Mesothelial cell of epicardium (in vitro differentiated cells): Measurements from ENCODE around the gene HOXC11. TPM values are rescaled to one million over a fixed set of nuclear protein-coding genes. Genes with fewer than 3 reads are reported as not detected.

Source experiments
- DNase-seq, 2 experiments: peaks; one replicate each; pipeline ENCODE4 v3.0.0; 2021; ENCODE audit warnings: low spot score in 2 of 2; ENCODE audit not compliant: unreplicated experiment in 2 of 2
- H3K27ac Mint-ChIP-seq: 2 replicates; pipeline ENCODE4 v1.8.0; 2021; ENCODE audit warnings: mixed read lengths
- H3K27me3 Mint-ChIP-seq: 2 replicates; pipeline ENCODE4 v1.8.0; 2021; ENCODE audit warnings: low read depth, mixed read lengths
- H3K36me3 Mint-ChIP-seq: 2 replicates; pipeline ENCODE4 v1.8.0; 2021; ENCODE audit warnings: mixed read lengths
- H3K4me1 Mint-ChIP-seq: 2 replicates; pipeline ENCODE4 v1.8.0; 2021; ENCODE audit warnings: mixed read lengths
- H3K4me3 Mint-ChIP-seq: 2 replicates; pipeline ENCODE4 v1.8.0; 2021; ENCODE audit warnings: mild to moderate bottlenecking, moderate library complexity, mixed read lengths
- H3K9me3 Mint-ChIP-seq: 2 replicates; pipeline ENCODE4 v1.8.0; 2021; ENCODE audit warnings: mixed read lengths
- total RNA-seq: library from RNA; stranded (reverse); gene quantifications from 3 replicates; pipeline ENCODE4 v1.2.1, GENCODE V29; 2021
- TF ChIP-seq, protein P1 (sequence below): fragments of 200-600 bp; sonication (generic); IDR thresholded peaks from one replicate; pipeline ENCODE4 v1.5.0; 2021; ENCODE audit warnings: antibody characterized with exemption; ENCODE audit not compliant: unreplicated experiment

HOXC11 gene
- total RNA-seq, 1 donor from 2014 or later = 0.60 TPM

DNA sequence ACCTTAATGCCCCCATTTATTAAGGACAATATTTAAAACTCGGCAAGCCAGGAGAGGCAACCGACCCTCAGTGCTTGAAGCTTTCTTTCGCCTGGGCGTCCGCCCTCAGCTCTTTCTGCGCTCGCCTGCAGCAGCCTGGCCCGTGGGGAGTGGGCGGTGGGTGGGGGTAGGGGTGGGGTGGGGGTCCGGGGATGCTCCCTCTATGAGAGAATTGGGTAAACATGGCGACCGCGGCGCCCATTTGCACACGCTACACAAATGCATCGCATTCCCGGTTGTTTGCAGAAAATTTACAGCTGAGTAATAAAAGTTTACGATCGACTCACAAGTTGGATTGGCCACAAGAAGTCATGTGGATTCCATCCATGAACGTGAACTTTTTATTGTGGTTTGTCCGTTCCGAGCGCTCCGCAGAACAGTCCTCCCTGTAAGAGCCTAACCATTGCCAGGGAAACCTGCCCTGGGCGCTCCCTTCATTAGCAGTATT, 43.6 kb downstream of the HOXC11 start:
- no peaks in the 10 kb centered on the region for H3K36me3 Mint-ChIP-seq
- no peaks in the 10 kb centered on the region for H3K9me3 Mint-ChIP-seq
- no peak for DNase-seq
- H3K27me3 Mint-ChIP-seq = peaks cover 86% of the 10 kb centered on the region
- H3K27ac Mint-ChIP-seq = peak overlapping the region; percentile 59
- H3K4me1 Mint-ChIP-seq = peaks cover 31% of the 10 kb centered on the region
- peak overlapping the region; percentile 81 for H3K4me3 Mint-ChIP-seq
- TF ChIP-seq, protein P1, sequence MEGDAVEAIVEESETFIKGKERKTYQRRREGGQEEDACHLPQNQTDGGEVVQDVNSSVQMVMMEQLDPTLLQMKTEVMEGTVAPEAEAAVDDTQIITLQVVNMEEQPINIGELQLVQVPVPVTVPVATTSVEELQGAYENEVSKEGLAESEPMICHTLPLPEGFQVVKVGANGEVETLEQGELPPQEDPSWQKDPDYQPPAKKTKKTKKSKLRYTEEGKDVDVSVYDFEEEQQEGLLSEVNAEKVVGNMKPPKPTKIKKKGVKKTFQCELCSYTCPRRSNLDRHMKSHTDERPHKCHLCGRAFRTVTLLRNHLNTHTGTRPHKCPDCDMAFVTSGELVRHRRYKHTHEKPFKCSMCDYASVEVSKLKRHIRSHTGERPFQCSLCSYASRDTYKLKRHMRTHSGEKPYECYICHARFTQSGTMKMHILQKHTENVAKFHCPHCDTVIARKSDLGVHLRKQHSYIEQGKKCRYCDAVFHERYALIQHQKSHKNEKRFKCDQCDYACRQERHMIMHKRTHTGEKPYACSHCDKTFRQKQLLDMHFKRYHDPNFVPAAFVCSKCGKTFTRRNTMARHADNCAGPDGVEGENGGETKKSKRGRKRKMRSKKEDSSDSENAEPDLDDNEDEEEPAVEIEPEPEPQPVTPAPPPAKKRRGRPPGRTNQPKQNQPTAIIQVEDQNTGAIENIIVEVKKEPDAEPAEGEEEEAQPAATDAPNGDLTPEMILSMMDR = no peak

DNA sequence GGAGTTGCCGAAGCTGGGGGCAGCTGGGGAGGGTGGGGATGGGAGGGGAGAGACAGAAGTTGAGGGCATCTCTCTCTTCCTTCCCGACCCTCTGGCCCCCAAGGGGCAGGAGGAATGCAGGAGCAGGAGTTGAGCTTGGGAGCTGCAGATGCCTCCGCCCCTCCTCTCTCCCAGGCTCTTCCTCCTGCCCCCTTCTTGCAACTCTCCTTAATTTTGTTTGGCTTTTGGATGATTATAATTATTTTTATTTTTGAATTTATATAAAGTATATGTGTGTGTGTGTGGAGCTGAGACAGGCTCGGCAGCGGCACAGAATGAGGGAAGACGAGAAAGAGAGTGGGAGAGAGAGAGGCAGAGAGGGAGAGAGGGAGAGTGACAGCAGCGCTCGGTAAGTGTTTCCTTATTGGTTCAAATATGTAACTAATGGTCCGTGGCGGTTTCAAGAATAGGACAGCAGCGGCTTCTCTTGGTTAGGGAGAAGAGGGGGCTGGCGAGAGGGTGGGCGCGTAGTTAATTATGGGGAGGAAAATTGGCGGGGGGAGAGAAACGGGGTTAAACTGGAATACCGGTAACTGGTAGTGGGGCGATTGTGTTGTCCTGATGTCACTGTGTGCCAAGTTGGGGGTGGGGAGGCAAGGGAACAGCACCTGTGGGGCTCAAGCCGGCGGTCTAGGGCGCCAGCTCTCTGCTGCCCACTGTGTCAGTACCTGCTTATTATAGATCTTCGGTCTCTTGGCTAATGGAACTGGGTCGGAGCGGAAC, 44.3 kb downstream of the HOXC11 start:
- DNase-seq = no peak
- H3K36me3 Mint-ChIP-seq = no peaks in the 10 kb centered on the region
- peaks cover 86% of the 10 kb centered on the region for H3K27me3 Mint-ChIP-seq
- H3K27ac Mint-ChIP-seq = peak overlapping the region; percentile 95
- no peaks in the 10 kb centered on the region for H3K9me3 Mint-ChIP-seq
- TF ChIP-seq, protein P1 = no peak
- peak overlapping the region; percentile 81 for H3K4me3 Mint-ChIP-seq
- H3K4me1 Mint-ChIP-seq = peaks cover 37% of the 10 kb centered on the region

DNA sequence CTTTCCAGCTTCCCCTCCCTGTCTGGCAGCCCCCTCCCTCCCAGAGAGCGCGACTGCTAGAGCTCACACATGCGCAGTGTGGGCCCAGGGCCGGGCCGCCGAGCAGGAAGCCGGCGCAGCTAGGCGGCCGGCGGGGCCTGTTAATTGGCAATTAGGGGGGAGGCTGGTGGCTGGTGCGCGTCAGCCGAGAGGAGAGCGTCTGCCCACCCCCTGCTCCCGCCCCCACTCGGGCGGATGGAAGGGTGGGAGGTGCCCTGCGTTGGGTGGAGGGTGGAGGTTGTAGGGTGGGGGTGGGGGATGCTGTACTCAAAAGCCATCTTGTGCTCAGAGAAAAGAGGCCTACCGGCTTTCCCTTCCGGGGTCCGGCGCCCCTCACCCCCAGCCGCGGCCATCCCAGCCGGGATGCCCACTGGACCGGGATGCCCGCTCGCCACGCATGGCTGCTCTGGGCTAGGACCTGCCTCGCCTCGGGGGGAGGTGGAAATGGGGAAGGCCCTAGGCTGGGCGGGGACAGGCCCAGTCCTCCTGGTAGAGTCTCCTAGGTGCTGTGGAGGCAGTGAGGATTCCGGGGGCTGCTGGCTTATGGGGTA, 45.0 kb downstream of the HOXC11 start:
- Mint-ChIP-seq H3K27ac (peak overlapping the region; percentile 95), H3K4me3 (peak overlapping the region; percentile 81)
- peak; percentile 74 to 86 for DNase-seq

DNA sequence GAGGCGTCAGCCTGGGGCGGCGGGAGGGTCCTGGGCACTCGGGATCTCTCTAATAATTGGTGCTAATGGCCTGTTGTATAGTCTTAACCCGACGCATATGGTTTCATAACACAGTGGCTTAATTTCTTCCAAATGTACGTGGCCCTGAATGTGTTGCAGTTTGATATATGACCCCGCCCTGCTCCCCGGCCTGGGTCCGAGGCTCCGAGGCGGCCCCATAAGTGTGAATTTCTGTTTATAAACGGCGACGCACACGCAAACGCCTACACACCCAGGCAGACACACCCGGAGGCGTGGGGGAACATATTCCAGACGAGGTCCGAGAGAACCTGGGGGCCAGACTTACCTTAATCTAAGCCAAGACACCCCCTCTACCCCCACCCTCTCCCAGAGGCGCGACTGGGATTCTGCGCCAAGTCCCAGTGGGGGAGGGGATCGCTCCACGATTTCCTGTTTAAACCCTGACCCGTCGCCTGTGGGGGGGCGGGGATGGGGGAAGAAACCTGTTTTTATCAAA, 45.6 kb downstream of the HOXC11 start:
- H3K4me1 Mint-ChIP-seq = peaks cover 47% of the 10 kb centered on the region
- no peaks in the 10 kb centered on the region for H3K9me3 Mint-ChIP-seq
- DNase-seq = no peak
- no peaks in the 10 kb centered on the region for H3K36me3 Mint-ChIP-seq
- TF ChIP-seq, protein P1 = no peak
- peak overlapping the region; percentile 90 for H3K27ac Mint-ChIP-seq
- H3K27me3 Mint-ChIP-seq = peaks cover 86% of the 10 kb centered on the region
- H3K4me3 Mint-ChIP-seq = peak overlapping the region; percentile 81

More for the DNA sequence above, 45.0 kb downstream of the HOXC11 start:
- Mint-ChIP-seq H3K4me1 (peaks cover 42% of the 10 kb centered on the region), H3K27me3 (peaks cover 86% of the 10 kb centered on the region), H3K36me3 (no peaks in the 10 kb centered on the region), H3K9me3 (no peaks in the 10 kb centered on the region)
- TF ChIP-seq, protein P1 = no peak

DNA sequence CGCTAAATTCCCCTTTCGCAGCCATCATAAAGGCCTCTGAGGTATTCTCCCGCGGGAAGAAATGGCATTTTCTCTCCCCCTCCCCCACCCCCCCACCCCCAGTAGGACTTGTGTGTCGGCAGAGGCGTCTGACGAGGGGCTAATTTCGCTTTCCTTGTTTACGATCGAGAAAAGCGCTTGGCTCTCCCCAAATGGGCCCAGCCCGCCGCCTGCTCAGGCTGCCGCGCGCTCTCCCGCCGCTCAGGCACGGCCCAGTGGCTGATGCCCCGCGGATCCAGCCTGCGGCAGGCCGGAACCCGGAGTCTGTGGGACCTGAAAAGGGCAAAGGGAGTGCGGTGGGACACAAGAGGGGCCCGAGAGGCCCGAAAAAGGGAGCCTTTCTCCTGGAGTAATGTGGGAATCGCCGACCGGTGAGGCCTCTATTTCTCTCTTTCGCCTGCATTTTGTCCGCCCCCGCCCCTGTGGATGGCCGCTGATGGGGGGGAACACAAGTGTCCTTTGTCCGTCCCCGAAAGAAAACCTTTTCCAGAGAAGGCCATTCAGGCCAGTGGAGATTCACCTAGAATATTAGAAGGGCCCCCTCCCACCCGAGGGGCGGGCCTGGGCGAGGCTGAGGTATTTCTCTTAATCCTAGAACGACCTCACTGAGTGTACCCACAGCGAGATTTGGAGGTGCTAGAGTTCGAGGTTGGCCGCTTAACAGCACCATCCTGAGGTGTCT, 46.3 kb downstream of the HOXC11 start:
- Mint-ChIP-seq H3K9me3 (no peaks in the 10 kb centered on the region), H3K36me3 (no peaks in the 10 kb centered on the region), H3K27ac (peak overlapping the region; percentile 43), H3K4me3 (peak overlapping the region; percentile 61), H3K4me1 (peaks cover 55% of the 10 kb centered on the region), H3K27me3 (peaks cover 86% of the 10 kb centered on the region)
- no peak for DNase-seq
- TF ChIP-seq, protein P1 = no peak
